Measurements from ENCODE around the gene LIME1.

DNA sequence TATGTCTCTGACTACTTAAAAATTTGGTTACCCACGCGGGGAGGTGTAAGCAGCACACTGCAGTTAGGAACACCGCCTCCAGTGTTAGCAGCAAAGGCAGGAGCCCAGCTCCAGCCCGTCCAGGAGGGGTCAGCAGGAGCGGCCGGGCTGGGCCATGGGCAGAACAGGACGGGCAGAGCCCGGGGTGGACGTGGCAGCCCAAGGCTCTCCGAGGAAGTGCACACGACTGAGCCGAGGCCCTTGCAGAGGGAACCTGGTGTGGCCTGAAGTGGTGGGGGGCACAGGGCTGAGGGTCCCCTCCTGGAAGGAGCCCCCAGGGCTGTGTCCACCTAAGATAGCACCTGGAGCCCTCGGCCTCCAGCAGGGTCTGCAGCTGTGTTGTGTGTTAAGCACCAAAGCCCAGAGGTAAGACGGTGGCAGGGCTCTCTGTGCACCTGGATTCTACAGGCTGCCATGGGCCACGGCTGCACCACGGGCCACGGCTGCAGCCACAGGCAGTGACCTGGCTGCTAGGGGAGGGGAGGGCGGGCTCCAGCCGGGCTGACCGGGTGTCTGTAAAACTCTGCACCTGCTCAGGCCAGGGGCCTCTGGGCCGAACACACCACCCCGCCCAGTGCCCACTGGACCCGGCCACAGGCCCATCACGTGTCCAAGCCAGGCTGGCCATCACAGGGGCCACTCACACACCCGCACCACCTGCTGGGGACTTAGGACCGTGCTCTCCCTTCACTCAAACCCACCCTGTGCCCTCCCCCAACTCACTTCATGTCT is 9.7 kb downstream of the LIME1 start:
- TF ChIP-seq, protein P1, sequence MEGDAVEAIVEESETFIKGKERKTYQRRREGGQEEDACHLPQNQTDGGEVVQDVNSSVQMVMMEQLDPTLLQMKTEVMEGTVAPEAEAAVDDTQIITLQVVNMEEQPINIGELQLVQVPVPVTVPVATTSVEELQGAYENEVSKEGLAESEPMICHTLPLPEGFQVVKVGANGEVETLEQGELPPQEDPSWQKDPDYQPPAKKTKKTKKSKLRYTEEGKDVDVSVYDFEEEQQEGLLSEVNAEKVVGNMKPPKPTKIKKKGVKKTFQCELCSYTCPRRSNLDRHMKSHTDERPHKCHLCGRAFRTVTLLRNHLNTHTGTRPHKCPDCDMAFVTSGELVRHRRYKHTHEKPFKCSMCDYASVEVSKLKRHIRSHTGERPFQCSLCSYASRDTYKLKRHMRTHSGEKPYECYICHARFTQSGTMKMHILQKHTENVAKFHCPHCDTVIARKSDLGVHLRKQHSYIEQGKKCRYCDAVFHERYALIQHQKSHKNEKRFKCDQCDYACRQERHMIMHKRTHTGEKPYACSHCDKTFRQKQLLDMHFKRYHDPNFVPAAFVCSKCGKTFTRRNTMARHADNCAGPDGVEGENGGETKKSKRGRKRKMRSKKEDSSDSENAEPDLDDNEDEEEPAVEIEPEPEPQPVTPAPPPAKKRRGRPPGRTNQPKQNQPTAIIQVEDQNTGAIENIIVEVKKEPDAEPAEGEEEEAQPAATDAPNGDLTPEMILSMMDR (IDR thresholded peaks at IDR 0.05; ENCODE audit: low read depth, low read length, poor library complexity, severe bottlenecking) = no peak
- no peak for TF ChIP-seq EZH2phosphoT487 (IDR thresholded peaks at IDR 0.05; ENCODE audit: borderline replicate concordance, low read length)
